RWPE1 (cell line): Measurements from ENCODE around the gene GABRA4.

Experiments used
- CTCF ChIA-PET: fragments of 350-600 bp; sonication (Branson Sonifier 250); formaldehyde crosslinking; extraction: SDS; loops from one replicate; lab custom pipeline; 2021; lab: Yijun Ruan, JAX
- POLR2A ChIA-PET: fragments of 400-600 bp; formaldehyde crosslinking; extraction: SDS; loops from one replicate; lab custom pipeline; 2020; ENCODE audit warnings: antibody characterized with exemption; ENCODE audit not compliant: low non-redundant PET; lab: Yijun Ruan, JAX
- DNase-seq: peaks from one replicate; pipeline ENCODE4 v3.0.0; 2012; ENCODE audit warnings: low spot score
- H3K27ac ChIP-seq: fragments of 450-650 bp; 2 replicates; pipeline ENCODE4 v1.5.1; 2017
- CTCF ChIP-seq: fragments of 450-650 bp; conservative IDR thresholded peaks from 2 replicates; pipeline ENCODE4 v1.5.1; 2017; ENCODE audit warnings: low read depth, mild to moderate bottlenecking

The GABRA4 gene

GRCh38 chr4:46975812-46976553 lies 17.4 kb downstream of the GABRA4 start:
- ChIA-PET CTCF (no interaction called here), POLR2A (no interaction called here)
- no peak overlapping the region for H3K27ac ChIP-seq
- TF ChIP-seq CTCF, result no peak
- no peak for DNase-seq

GRCh38 chr4:46974891-46975543 lies 18.4 kb downstream of the GABRA4 start:
- H3K27ac ChIP-seq, result no peak overlapping the region
- ChIA-PET CTCF (no interaction called here), POLR2A (no interaction called here)
- DNase-seq, result no peak
- no peak for TF ChIP-seq CTCF

- CTCF ChIA-PET, result no interaction called here
- no peak for DNase-seq
- TF ChIP-seq CTCF, result no peak
- POLR2A ChIA-PET, result no interaction called here
- H3K27ac ChIP-seq, result no peak overlapping the region
Measured at GRCh38 chr4:46968847-46969246, 24.5 kb downstream of the GABRA4 start.

GRCh38 chr4:46967631-46968030 lies 25.8 kb downstream of the GABRA4 start:
- ChIA-PET CTCF (no interaction called here), POLR2A (no interaction called here)
- TF ChIP-seq CTCF, result no peak
- no peak for DNase-seq
- H3K27ac ChIP-seq, result no peak overlapping the region

GRCh38 chr4:46958742-46959488 lies 34.5 kb downstream of the GABRA4 start:
- no peak for TF ChIP-seq CTCF
- no peak for DNase-seq
- CTCF ChIA-PET, result interaction anchor here (0.7 kb wide), 1 partner anchor 106 kb away, joined by 3 read pairs; no protein-coding TSS in a partner anchor
- no peak overlapping the region for H3K27ac ChIP-seq
- POLR2A ChIA-PET, result no interaction called here

GRCh38 chr4:46956451-46956850 lies 36.9 kb downstream of the GABRA4 start:
- H3K27ac ChIP-seq, result no peak overlapping the region
- ChIA-PET CTCF (no interaction called here), POLR2A (no interaction called here)
- no peak for TF ChIP-seq CTCF
- no peak for DNase-seq
